ENCODE measurements around the gene PLCG1. TPM values are rescaled to one million over a fixed set of nuclear protein-coding genes. Genes with fewer than 3 reads are reported as not detected.

The PLCG1 gene
- total RNA-seq, 1 donor from 2014 or later: 205 TPM

DNA sequence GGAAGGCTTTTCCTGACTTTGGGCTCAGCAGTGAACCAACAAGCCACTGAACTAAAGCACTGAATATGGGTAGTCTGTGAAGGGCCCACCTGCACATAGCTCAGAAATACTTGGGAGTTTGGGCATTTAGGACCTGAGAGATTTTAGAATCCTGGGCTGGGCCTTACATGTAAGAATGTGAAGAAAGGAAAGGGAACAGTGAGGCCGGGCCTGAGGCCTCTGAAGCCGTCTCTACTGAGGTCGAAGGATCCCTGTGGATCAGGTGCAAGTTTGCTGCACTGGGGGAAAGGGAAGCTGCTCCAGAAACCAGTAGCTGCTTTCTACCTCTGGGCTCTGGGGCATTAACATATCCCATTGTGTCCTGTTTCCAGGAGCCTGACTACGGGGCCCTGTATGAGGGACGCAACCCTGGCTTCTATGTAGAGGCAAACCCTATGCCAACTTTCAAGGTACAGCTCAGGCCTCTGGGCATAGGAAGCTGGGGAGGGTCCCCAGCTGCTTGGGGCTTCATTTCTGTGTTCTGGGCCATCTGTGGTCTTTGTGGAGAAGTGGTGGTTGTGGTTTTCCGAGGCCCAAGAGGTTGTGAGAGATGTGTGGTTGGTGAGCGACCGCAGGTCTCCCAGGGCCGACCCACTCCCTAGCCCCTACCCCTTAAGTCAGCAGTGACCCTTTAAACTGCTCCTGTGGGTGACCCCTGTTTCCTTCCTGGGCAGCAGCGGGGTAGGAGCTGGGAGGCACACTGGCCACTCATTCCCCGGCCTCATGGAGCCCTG lies 30.3 kb downstream of the PLCG1 start:
- Mint-ChIP-seq H3K4me3 (no peak overlapping the region), H3K4me1 (ENCODE audit: low read depth) (peaks cover 26% of the 10 kb centered on the region), H3K27me3 (ENCODE audit: insufficient read depth) (no peaks in the 10 kb centered on the region), H3K36me3 (ENCODE audit: low read depth) (peaks cover 72% of the 10 kb centered on the region), H3K9me3 (no peaks in the 10 kb centered on the region), H3K27ac (peak overlapping the region; percentile 75)
- no peak for DNase-seq (ENCODE audit: low spot score)
- intact Hi-C loops (cut with micrococcal nuclease): no loop called here

DNA sequence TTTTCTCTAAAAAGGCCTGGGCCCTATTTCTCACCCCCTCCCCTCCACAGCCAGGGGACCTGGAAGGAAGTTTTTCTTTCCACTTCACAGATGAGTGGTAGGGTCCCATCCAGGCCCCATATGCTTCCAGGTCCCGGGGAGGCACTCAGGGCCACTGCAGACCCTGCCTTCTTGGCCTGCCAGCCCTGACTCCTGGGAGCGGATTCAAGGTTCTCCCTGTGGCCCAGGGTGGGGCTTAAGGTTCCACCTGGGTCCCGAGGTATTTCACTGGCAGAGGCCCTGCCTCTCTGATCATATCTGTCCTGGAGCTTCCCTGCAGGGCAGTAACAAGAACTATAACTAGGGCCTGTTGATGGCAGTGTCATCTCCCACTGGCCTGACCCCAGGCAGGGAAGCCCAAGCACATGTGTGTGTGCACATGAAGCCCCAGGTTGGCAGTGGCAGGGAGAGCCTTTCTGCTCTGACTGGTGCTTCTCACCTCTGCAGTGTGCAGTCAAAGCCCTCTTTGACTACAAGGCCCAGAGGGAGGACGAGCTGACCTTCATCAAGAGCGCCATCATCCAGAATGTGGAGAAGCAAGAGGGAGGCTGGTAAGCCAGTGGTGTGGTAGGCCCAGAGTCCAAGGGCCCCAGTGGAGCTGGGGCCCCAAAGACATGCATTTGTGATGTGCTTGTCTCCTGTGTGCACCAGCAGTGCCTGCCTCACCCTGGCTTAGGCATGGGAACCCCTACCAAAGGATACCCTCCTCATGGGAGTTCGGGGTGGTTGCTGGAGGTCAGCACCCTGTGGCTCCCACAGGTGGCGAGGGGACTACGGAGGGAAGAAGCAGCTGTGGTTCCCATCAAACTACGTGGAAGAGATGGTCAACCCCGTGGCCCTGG lies 31.2 kb downstream of the PLCG1 start:
- Mint-ChIP-seq H3K4me3 (no peak overlapping the region), H3K9me3 (no peaks in the 10 kb centered on the region), H3K4me1 (ENCODE audit: low read depth) (peaks cover 26% of the 10 kb centered on the region), H3K36me3 (ENCODE audit: low read depth) (peaks cover 71% of the 10 kb centered on the region), H3K27ac (peak overlapping the region; percentile 34), H3K27me3 (ENCODE audit: insufficient read depth) (no peaks in the 10 kb centered on the region)
- no peak for DNase-seq (ENCODE audit: low spot score)
- intact Hi-C loops (cut with micrococcal nuclease): no loop called here

DNA sequence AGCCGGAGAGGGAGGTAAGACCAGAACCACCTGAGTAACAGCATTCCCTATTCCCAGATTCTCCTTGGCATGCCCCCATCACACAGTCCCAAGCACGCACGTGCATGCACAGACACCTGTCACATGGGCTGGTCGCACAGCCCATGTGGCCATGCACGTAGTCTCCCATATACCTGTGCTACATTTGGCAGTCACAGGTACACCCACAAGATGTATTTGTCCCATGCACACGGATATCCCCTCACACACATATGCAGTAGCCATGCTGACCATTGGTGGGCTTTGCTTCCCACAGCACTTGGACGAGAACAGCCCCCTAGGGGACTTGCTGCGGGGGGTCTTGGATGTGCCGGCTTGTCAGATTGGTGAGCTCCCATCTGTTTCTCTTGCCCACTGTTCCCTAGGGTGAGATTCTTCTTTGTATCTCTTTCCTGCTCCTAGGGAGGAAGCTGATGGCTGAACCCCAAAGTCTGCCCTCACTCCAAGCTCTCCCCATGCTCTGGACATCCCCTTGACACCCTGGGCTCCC lies 31.9 kb downstream of the PLCG1 start:
- peaks cover 72% of the 10 kb centered on the region for H3K36me3 Mint-ChIP-seq (ENCODE audit: low read depth)
- no peaks in the 10 kb centered on the region for H3K27me3 Mint-ChIP-seq (ENCODE audit: insufficient read depth)
- DNase-seq (ENCODE audit: low spot score): no peak
- H3K9me3 Mint-ChIP-seq: no peaks in the 10 kb centered on the region
- H3K4me3 Mint-ChIP-seq: no peak overlapping the region
- intact Hi-C loops (cut with micrococcal nuclease): no loop called here
- H3K4me1 Mint-ChIP-seq (ENCODE audit: low read depth): peaks cover 26% of the 10 kb centered on the region
- peak overlapping the region; percentile 44 for H3K27ac Mint-ChIP-seq

DNA sequence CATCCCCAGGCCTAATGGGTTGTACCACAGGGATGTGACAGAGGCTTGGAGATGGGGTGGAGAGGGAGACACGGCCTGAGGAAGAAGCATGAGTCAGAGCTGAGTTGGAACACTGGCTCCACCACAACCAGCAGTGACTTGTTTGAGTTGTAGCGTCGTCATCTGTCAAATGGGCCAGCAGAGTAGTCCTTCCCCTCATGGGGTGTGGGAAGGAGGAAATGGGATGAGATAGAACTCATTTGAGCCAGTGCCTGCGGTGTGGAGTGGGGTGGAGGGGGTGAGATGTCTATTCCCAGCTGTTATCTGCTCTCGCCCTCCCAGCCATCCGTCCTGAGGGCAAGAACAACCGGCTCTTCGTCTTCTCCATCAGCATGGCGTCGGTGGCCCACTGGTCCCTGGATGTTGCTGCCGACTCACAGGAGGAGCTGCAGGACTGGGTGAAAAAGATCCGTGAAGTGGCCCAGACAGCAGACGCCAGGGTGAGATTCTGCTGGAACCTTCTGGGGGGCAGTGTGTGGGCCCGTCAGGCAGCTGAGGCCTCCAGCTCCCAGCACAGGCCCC lies 32.5 kb downstream of the PLCG1 start:
- Mint-ChIP-seq H3K4me1 (ENCODE audit: low read depth) (peaks cover 26% of the 10 kb centered on the region), H3K36me3 (ENCODE audit: low read depth) (peaks cover 75% of the 10 kb centered on the region), H3K27ac (peak overlapping the region; percentile 44), H3K9me3 (no peaks in the 10 kb centered on the region), H3K4me3 (no peak overlapping the region), H3K27me3 (ENCODE audit: insufficient read depth) (no peaks in the 10 kb centered on the region)
- no peak for DNase-seq (ENCODE audit: low spot score)
- intact Hi-C loops (cut with micrococcal nuclease): loop anchor here (5.0 kb wide), 1 partner anchor 33 kb away; the partner anchor contains the start of gene PLCG1

DNA sequence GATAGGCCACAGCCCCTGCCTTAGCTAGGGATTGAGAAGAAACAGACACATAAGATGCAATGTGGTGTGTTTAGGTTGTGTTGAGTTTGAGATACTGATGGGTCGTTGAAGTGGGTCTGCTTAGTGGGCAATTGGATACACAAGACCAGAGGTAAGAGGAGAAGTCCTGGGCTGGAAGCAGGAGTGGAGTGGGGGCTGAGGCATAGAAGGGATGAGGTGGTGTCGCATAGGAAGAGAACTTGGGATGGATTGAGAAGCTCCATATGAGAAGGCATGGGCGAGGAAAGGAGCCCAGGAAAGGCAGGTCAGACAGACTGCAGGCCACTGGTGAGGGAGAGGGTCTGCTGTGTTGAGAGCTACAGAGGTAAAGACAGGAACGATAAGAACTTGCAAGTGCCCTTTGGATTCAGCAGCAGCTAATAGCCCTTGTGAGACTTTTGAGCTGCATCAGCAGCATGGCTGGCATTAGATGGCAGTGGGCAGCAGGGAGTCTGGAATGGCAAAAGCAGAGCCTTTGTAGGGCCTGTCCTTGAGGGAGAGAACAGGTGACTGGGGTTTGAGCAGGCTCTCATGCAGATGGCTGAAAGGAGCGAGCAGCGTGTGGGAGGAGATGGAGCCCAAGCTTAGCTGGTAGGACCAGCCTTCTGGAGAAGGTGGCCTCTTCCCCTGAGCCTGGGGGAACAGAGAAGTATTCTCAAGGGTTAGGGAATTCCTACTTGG lies 33.2 kb downstream of the PLCG1 start:
- DNase-seq (ENCODE audit: low spot score): no peak
- peaks cover 26% of the 10 kb centered on the region for H3K4me1 Mint-ChIP-seq (ENCODE audit: low read depth)
- peaks cover 73% of the 10 kb centered on the region for H3K36me3 Mint-ChIP-seq (ENCODE audit: low read depth)
- intact Hi-C loops (cut with micrococcal nuclease): loop anchor here (5.0 kb wide), 1 partner anchor 33 kb away; the partner anchor contains the start of gene PLCG1
- H3K27me3 Mint-ChIP-seq (ENCODE audit: insufficient read depth): no peaks in the 10 kb centered on the region
- peak overlapping the region; percentile 44 for H3K27ac Mint-ChIP-seq
- H3K9me3 Mint-ChIP-seq: no peaks in the 10 kb centered on the region
- H3K4me3 Mint-ChIP-seq: no peak overlapping the region

DNA sequence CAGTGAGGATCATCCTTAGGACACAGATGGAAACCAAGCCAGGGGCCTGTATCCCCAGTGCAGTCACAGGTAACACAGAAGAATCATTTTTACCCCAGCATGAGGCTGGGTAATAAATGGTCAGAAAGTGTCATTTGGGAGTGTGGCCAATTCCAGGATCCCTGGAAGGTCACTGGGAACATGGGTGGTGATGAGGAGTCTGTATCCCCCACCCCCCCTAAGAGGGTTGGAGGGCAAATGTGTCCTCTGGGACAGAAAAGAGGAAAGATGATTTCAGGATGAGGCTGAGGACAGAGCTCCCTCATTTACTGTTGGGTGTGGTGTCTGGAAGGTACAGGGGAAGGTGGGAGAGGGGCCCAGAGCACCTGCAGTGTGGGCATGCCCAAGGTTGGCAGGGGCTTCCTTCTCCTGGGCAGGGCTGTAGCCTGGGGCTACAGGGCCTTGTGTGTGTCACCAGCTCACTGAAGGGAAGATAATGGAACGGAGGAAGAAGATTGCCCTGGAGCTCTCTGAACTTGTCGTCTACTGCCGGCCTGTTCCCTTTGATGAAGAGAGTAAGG lies 34.5 kb downstream of the PLCG1 start:
- Mint-ChIP-seq H3K27me3 (ENCODE audit: insufficient read depth) (no peaks in the 10 kb centered on the region), H3K4me3 (no peak overlapping the region), H3K36me3 (ENCODE audit: low read depth) (peaks cover 70% of the 10 kb centered on the region), H3K4me1 (ENCODE audit: low read depth) (peaks cover 20% of the 10 kb centered on the region), H3K27ac (peak overlapping the region; percentile 71), H3K9me3 (no peaks in the 10 kb centered on the region)
- intact Hi-C loops (cut with micrococcal nuclease): loop anchor here (5.0 kb wide), 1 partner anchor 35 kb away; the partner anchor contains the start of gene PLCG1
- DNase-seq (ENCODE audit: low spot score): no peak

DNA sequence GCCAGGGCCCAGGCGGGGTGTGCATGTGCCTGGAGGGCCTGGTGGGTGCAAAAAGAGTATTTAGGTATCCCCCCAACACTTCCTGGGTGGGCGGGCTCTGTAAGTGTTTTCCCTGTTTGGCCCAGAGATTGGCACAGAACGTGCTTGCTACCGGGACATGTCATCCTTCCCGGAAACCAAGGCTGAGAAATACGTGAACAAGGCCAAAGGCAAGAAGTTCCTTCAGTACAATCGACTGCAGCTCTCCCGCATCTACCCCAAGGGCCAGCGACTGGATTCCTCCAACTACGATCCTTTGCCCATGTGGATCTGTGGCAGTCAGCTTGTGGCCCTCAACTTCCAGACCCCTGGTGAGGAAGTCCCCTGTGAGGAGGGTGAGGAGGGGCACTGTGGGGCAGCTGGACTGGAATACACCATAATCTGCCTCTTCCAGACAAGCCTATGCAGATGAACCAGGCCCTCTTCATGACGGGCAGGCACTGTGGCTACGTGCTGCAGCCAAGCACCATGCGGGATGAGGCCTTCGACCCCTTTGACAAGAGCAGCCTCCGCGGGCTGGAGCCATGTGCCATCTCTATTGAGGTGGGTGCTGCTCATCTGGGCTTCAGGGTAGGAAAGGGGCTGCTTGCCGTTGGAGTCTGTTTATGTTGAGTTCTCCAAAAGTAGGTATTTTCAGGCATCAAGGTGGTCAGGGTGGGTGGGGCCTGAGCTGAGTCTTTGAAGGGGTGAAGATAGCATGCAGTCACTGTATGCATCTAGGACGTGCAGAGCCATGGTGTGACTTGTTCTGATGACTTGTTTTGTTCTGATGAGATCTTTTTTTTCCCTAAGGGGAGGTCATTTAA lies 35.2 kb downstream of the PLCG1 start:
- intact Hi-C loops (cut with micrococcal nuclease): loop anchor here (1.0 to 5.0 kb wide), 3 partner anchors 35 to 168 kb away; partner anchors contain the start of genes LPIN3 and PLCG1
- Mint-ChIP-seq H3K27ac (peak overlapping the region; percentile 71), H3K9me3 (no peaks in the 10 kb centered on the region), H3K4me3 (no peak overlapping the region), H3K36me3 (ENCODE audit: low read depth) (peaks cover 64% of the 10 kb centered on the region), H3K4me1 (ENCODE audit: low read depth) (peaks cover 13% of the 10 kb centered on the region), H3K27me3 (ENCODE audit: insufficient read depth) (no peaks in the 10 kb centered on the region)
- DNase-seq (ENCODE audit: low spot score): no peak

DNA sequence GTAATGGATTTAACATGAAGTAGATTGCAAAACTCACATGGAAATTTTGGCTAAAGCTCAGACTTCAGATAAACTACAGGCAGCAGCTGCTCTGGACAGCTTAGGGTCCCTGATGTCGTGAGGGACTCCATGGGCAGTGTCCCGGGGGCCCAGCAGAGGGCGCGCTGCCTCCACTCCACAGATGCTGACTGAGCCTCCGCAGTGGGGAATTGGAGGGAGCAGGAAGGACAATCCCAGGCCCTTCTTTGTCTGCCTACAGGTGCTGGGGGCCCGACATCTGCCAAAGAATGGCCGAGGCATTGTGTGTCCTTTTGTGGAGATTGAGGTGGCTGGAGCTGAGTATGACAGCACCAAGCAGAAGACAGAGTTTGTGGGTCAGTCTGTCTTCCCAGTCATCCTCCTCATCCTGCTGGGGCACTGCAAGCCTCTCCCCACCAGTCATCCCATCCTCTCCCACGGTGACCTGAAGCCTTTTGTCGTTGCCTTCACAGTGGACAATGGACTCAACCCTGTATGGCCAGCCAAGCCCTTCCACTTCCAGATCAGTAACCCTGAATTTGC lies 35.9 kb downstream of the PLCG1 start:
- intact Hi-C loops (cut with micrococcal nuclease): loop anchor here (1.0 to 5.0 kb wide), 3 partner anchors 36 to 167 kb away; partner anchors contain the start of genes LPIN3 and PLCG1
- Mint-ChIP-seq H3K4me3 (no peak overlapping the region), H3K27me3 (ENCODE audit: insufficient read depth) (no peaks in the 10 kb centered on the region), H3K9me3 (no peaks in the 10 kb centered on the region), H3K27ac (no peak overlapping the region), H3K4me1 (ENCODE audit: low read depth) (peaks cover 7% of the 10 kb centered on the region), H3K36me3 (ENCODE audit: low read depth) (peaks cover 64% of the 10 kb centered on the region)
- peak; percentile 35 for DNase-seq (ENCODE audit: low spot score)

DNA sequence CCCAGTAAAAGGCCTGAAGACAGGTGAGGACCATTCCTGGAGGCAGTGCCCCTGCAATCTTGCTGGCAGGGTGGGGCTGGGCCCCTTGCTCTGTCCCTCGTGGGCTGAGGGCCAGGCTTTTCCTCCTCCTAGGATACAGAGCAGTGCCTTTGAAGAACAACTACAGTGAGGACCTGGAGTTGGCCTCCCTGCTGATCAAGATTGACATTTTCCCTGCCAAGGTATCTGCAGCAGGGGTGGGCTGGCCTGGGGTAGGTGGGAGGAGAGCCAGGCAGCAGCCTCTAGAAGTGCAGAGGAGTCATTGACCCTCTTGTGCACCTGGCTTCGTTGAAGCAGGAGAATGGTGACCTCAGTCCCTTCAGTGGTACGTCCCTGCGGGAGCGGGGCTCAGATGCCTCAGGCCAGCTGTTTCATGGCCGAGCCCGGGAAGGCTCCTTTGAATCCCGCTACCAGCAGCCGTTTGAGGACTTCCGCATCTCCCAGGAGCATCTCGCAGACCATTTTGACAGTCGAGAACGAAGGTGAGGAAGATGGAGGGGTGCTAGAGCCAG lies 36.5 kb downstream of the PLCG1 start:
- no peak overlapping the region for H3K27ac Mint-ChIP-seq
- H3K4me1 Mint-ChIP-seq (ENCODE audit: low read depth): peaks cover 7% of the 10 kb centered on the region
- DNase-seq (ENCODE audit: low spot score): no peak
- H3K36me3 Mint-ChIP-seq (ENCODE audit: low read depth): peaks cover 61% of the 10 kb centered on the region
- intact Hi-C loops (cut with micrococcal nuclease): loop anchor here (1.0 to 5.0 kb wide), 3 partner anchors 37 to 166 kb away; partner anchors contain the start of genes LPIN3 and PLCG1
- H3K9me3 Mint-ChIP-seq: no peaks in the 10 kb centered on the region
- no peak overlapping the region for H3K4me3 Mint-ChIP-seq
- no peaks in the 10 kb centered on the region for H3K27me3 Mint-ChIP-seq (ENCODE audit: insufficient read depth)

DNA sequence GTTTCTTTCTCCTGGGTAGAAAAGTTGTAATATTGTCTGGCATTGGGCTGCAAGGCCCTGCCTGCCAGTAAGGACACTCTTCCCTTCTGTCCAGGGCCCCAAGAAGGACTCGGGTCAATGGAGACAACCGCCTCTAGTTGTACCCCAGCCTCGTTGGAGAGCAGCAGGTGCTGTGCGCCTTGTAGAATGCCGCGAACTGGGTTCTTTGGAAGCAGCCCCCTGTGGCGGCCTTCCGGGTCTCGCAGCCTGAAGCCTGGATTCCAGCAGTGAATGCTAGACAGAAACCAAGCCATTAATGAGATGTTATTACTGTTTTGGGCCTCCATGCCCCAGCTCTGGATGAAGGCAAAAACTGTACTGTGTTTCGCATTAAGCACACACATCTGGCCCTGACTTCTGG lies 37.0 kb downstream of the PLCG1 start:
- no peaks in the 10 kb centered on the region for H3K9me3 Mint-ChIP-seq
- H3K27me3 Mint-ChIP-seq (ENCODE audit: insufficient read depth): no peaks in the 10 kb centered on the region
- no peak overlapping the region for H3K4me3 Mint-ChIP-seq
- DNase-seq (ENCODE audit: low spot score): no peak
- no peak overlapping the region for H3K27ac Mint-ChIP-seq
- intact Hi-C loops (cut with micrococcal nuclease): loop anchor here (5.0 kb wide), 1 partner anchor 37 kb away; the partner anchor contains the start of gene PLCG1
- H3K36me3 Mint-ChIP-seq (ENCODE audit: low read depth): peaks cover 56% of the 10 kb centered on the region
- H3K4me1 Mint-ChIP-seq (ENCODE audit: low read depth): peaks cover 7% of the 10 kb centered on the region

DNA sequence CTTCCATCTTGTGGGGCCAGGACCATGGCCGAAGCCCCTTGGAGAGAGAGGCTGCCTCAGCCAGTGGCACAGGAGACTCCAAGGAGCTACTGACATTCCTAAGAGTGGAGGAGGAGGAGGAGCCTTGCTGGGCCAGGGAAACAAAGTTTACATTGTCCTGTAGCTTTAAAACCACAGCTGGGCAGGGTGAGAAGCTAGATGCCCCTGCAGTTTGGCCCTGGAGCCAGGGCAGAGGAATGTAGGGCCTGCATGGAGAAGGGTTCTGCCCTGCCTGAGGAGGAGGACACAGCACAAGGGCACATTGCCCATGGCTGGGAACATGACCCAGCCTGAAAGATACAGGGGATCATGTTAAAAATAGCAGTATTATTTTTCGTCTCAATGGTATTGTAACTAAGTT lies 37.4 kb downstream of the PLCG1 start:
- Mint-ChIP-seq H3K4me1 (ENCODE audit: low read depth) (peaks cover 7% of the 10 kb centered on the region), H3K27me3 (ENCODE audit: insufficient read depth) (no peaks in the 10 kb centered on the region), H3K36me3 (ENCODE audit: low read depth) (peaks cover 53% of the 10 kb centered on the region), H3K9me3 (no peaks in the 10 kb centered on the region), H3K4me3 (no peak overlapping the region), H3K27ac (no peak overlapping the region)
- no peak for DNase-seq (ENCODE audit: low spot score)
- intact Hi-C loops (cut with micrococcal nuclease): loop anchor here (5.0 kb wide), 1 partner anchor 37 kb away; the partner anchor contains the start of gene PLCG1

Measured in activated T-helper 1 cell treated with anti-CD3 and anti-CD28 coated beads, Interleukin-12 subunit alpha, Interleukin-12 subunit beta, Interleukin-2, Interleukin-4 antibody, amounts not matched to agents 30 ng/mL and 10 ng/mL and 1 ng/mL, durations not matched to agents 14 hours and 24 hours and 36 hours (primary cell).